ENCODE results near the gene PCGF2. TPM values are rescaled to one million over a fixed set of nuclear protein-coding genes. Genes with fewer than 3 reads are reported as not detected.
A peak's percentile ranks its signal among the peaks of the same experiment; 100 is the strongest.

Gene PCGF2
- total RNA-seq, 1 donor from 2014 or later: 20.8 TPM

DNA sequence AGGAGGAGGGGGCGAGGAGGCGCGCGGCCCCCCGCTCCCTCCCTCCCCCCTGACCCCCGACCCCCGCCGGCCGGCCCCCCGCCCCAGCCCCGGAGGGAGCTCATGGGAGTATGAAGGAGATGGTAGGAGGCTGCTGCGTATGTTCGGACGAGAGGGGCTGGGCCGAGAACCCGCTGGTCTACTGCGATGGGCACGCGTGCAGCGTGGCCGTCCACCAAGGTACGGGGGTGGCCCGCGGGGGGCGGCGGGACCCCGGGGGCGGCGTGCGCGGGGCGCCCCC, 42.7 kb downstream of the PCGF2 start:
- peak overlapping the region; percentile 45 for H3K4me3 ChIP-seq (ENCODE audit: low read depth, low read length)
- TF ChIP-seq CTCF (IDR thresholded peaks at IDR 0.05; ENCODE audit: insufficient read depth, low read length, poor library complexity, severe bottlenecking): no peak
- no peaks in the 10 kb centered on the region for H3K27me3 ChIP-seq (ENCODE audit: control insufficient read depth, insufficient read depth, low read length)
- DNase-seq (ENCODE audit: low read depth): no peak
- peaks cover 4% of the 10 kb centered on the region for H3K36me3 ChIP-seq (ENCODE audit: control insufficient read depth, insufficient read depth, low read length)

DNA sequence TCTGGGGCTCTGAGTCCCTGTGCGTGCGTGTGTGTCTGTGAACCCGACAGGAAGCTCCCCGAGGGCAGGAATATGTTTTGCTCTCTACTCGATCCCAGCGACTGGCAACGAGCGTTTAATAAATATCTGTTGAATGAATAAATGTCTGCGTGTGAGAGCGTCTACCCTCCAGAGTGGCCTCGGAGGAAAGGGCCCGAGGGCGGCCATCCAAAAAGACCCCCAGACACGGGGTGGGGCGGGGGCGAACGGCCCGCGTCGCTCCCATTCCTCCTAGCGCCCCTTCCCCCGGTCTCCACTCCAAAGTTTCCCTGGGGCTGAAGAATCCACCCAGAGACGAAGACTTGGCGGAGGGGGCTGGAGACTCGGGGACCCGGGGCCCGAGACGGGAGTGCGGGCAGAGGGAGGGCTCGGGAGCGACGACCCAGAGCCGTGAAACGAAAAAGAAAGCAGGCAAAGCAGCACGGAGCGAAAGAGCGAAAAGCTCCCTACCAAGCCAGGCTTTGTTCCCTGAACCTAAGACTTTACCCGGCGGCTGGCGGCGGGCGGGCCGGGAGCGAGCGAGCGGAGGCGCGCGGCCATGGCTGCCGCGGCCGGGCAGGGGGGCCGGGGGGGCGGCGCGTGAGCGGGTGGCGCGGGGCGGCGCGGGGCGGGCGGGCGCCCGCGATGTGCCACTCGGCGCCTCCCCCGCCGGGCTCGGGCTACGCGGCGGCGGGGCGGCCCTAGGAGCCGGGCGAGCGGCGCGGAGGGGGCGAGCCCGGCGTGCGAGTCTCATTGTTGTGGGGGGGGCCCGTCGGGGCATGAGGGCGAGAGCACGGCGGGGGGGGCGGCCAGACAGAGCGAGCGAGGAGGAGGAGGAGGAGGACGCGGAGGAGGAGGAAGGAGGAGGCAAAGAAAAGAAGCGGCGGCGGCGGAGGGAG, 43.3 kb downstream of the PCGF2 start, which contains the start of gene MLLT6:
TSS of gene MLLT6 (plus strand) at position 668 of the 917 bp plus-strand sequence. CDS start 360 bp downstream, outside the sequence.
- TF ChIP-seq CTCF (IDR thresholded peaks at IDR 0.05; ENCODE audit: insufficient read depth, low read length, poor library complexity, severe bottlenecking): no peak
- Histone ChIP-seq H3K4me3 (ENCODE audit: low read depth, low read length) (peak within 1 kb of the TSS; percentile 45), H3K36me3 (ENCODE audit: control insufficient read depth, insufficient read depth, low read length) (peaks cover 4% of the 10 kb centered on the region), H3K27me3 (ENCODE audit: control insufficient read depth, insufficient read depth, low read length) (no peaks in the 10 kb centered on the region)
- no peak for DNase-seq (ENCODE audit: low read depth)

DNA sequence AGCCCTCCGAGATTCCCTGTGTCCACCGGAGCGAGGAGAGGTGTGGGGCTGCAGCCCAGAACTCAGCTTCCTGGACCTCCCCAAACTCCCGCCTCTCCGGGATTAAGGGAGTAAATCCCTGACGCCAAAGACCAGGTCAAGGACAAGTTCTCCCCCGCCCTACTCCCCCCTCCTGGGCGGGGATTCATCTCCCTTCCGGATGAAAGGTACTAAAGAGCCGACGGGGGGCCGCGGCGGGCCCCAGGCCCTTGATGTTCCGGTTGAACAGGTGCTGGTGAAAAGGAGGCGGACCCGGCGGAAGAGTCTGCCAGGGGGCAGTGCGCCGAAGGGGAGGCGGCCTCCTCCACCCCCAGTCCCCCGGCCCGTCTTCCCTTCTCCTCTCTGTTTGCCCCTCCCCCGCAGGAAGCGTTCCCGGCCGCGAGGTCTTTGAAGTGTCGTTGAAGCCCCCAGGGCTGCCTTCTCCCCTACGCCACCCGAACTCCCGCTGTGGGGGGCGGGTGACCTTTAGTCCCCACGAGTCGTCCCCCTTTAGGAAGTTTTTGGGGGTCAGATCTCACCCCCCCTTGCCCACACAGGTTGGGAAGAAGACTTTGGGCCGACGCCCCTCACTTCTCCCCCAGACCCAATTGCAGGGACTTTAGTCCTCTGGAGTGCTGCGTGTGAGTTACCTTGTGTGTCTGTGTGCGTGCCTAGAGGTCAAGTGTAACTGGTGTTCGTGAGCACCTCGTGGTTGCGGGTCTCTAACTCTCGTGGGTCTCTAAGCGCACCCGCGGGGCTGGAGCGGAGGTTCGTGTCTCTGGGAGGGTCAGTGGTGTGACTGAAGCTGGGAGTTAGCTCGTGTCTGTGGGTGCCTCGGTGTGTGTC, 44.2 kb downstream of the PCGF2 start:
- no peak for TF ChIP-seq CTCF (IDR thresholded peaks at IDR 0.05; ENCODE audit: insufficient read depth, low read length, poor library complexity, severe bottlenecking)
- Histone ChIP-seq H3K36me3 (ENCODE audit: control insufficient read depth, insufficient read depth, low read length) (peaks cover 1% of the 10 kb centered on the region), H3K4me3 (ENCODE audit: low read depth, low read length) (peak overlapping the region; percentile 45), H3K27me3 (ENCODE audit: control insufficient read depth, insufficient read depth, low read length) (no peaks in the 10 kb centered on the region)
- DNase-seq (ENCODE audit: low read depth): no peak

DNA sequence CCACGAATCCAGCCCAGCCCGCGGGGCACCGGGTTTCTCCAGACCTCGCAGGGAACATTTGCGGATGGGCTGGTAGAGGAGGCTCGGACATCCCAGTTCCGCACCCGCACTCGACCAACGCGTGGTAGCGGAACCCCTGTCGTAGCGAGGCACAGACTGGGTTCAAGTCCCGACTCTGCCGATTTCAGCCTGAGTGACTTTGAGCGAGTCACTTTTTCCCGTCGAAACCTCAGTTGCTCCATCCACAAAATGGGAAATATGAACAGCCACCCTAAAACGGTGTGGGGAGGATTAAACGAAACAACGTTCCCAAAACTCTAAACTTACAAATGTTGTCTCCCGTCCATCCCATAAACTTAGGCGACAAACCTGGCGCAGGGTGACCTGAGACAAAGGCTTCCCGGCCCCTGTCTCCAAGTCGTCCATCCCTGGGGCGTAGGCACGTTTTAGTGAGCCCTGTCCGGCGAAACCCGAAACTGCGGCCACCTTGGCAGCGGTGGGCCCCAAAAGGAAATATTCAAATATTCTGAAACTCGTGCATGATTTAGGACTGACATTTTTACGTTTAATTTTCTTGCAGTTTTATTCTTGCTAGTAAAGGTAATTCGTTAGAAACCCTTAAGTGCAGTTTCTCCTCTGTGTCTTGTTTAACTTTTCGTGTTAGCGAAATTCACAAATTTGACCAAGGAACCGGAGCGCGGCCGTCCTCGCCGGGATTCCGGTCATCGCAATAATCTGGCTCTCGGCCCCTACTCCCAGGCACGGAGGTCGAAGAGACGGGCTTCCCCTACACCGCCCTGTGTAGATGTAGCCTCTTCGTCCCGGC, 45.0 kb downstream of the PCGF2 start:
- Histone ChIP-seq H3K36me3 (ENCODE audit: control insufficient read depth, insufficient read depth, low read length) (peaks cover 1% of the 10 kb centered on the region), H3K27me3 (ENCODE audit: control insufficient read depth, insufficient read depth, low read length) (no peaks in the 10 kb centered on the region), H3K4me3 (ENCODE audit: low read depth, low read length) (peak overlapping the region; percentile 45)
- no peak for TF ChIP-seq CTCF (IDR thresholded peaks at IDR 0.05; ENCODE audit: insufficient read depth, low read length, poor library complexity, severe bottlenecking)
- DNase-seq (ENCODE audit: low read depth): no peak

- Histone ChIP-seq H3K36me3 (ENCODE audit: control insufficient read depth, insufficient read depth, low read length) (no peaks in the 10 kb centered on the region), H3K4me3 (ENCODE audit: low read depth, low read length) (peak overlapping the region; percentile 45), H3K27me3 (ENCODE audit: control insufficient read depth, insufficient read depth, low read length) (no peaks in the 10 kb centered on the region)
- no peak for DNase-seq (ENCODE audit: low read depth)
- TF ChIP-seq CTCF (IDR thresholded peaks at IDR 0.05; ENCODE audit: insufficient read depth, low read length, poor library complexity, severe bottlenecking): no peak
Observed at GRCh38 chr17:38702166-38702915, 45.8 kb downstream of the PCGF2 start.
